ENCODE results near the gene SCIN.

DNA sequence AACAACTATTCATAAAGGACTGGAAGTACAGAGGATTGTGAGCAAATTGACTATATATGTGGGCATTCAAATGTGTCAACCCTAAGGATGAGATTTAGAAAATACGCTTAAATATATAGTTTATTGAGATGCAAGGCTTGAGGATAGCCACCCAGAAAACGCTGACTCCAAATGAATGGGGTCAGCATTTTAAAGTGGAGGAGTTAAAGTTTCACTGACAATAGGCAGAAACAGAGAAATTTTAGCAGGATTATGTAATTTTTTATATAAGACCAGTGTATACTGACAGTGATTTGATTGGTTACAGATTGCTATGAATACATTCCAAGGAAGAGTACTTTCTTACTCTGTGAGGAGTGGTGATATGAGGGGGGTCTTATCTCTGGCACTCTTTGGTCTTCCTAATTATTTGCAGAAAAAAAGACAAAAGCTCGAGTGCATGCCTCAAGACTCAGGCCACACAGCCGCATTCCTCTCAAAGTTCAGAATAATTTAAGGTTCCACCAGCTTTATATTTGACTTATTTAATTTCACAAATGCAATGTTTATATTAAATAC lies 78.3 kb downstream of the SCIN start:
- TF ChIP-seq POLR2A (IDR thresholded peaks at IDR 0.05; ENCODE audit: low read depth, low read length) (no peak), POLR2AphosphoS5 (IDR thresholded peaks at IDR 0.05; ENCODE audit: low read depth, low read length) (no peak), SPI1 (IDR thresholded peaks at IDR 0.05; ENCODE audit: low read depth, low read length) (no peak)

All from GM12891 (cell line).